K562 (cell line): ENCODE data around the gene RAP1GAP2. TPM values are rescaled to one million over a fixed set of nuclear protein-coding genes. Genes with fewer than 3 reads are reported as not detected.

Experiments used
- ATAC-seq: fragments of 200-7000 bp; cut with Tn5 transposase; 3 replicates; pipeline ENCODE4 v1.9.1; 2020; ENCODE audit warnings: moderate library complexity
- BruUV-seq: library from RNA; stranded (reverse); fragments of 400-500 nt; replicated peaks from 2 replicates; lab custom pipeline; 2021; lab: Mats Ljungman, UMichigan
- CTCF ChIA-PET: fragments of 300-600 bp; formaldehyde crosslinking; extraction: SDS; loops from one replicate; lab custom pipeline; 2021; ENCODE audit warnings: low intra/inter-chr PET ratio; lab: Yijun Ruan, JAX
- POLR2A ChIA-PET: fragments of 300-600, 350-650 bp; sonication (Branson Sonifier 250); formaldehyde crosslinking; extraction: SDS; loops from one replicate; lab custom pipeline; 2021; ENCODE audit warnings: antibody characterized with exemption, inconsistent platforms; lab: Yijun Ruan, JAX
- DNase-seq, 4 experiments: peaks; one replicate each; pipeline versions ENCODE4 v3.0.0 to v3.0.0-alpha.2; 2011 to 2018; ENCODE audit warnings: low spot score in 3 of 4, mixed read lengths in 3 of 4; ENCODE audit errors: extremely low read depth in 1 of 4
- FAIRE-seq: peaks from 2 replicates; lab custom pipeline; 2011; peaks lifted over from hg19 to GRCh38; lab: Jason Lieb, UNC
- H2AFZ ChIP-seq: 2 replicates; pipeline ENCODE4 v1.6.0; 2011; ENCODE audit warnings: low read depth, low read length, control low read depth, inconsistent platforms
- H3K27ac ChIP-seq: fragments of 200-600 bp; 3 replicates; pipeline ENCODE4 v1.8.0; 2011; ENCODE audit warnings: low read depth, mild to moderate bottlenecking, control low read depth, inconsistent platforms, low read length, moderate library complexity, mixed read lengths; ENCODE audit errors: extremely low read depth
- H3K27me3 ChIP-seq, 2 experiments: fragments of 300-600 bp in 1 of 2; 2 replicates in 1 of 2; 3 replicates in 1 of 2; pipeline versions ENCODE4 v1.6.0 to v1.8.0; 2011; ENCODE audit warnings: inconsistent platforms in 2 of 2, low read length in 2 of 2, mild to moderate bottlenecking in 1 of 2, mixed read lengths in 1 of 2, moderate library complexity in 1 of 2; ENCODE audit not compliant: control insufficient read depth in 2 of 2, insufficient read depth in 2 of 2
- H3K36me3 ChIP-seq: fragments of 300-600 bp; 3 replicates; pipeline ENCODE4 v1.8.0; 2011; ENCODE audit warnings: mild to moderate bottlenecking, low read length, inconsistent platforms; ENCODE audit not compliant: control insufficient read depth, insufficient read depth
- H3K4me1 ChIP-seq, 2 experiments: fragments of 200-600 bp in 1 of 2; replicated peaks in 1 of 2; 2 replicates in 1 of 2; 3 replicates in 1 of 2; pipeline versions ENCODE4 v1.5.1 to v1.8.0; 2011; ENCODE audit warnings: inconsistent platforms in 2 of 2, low read length in 2 of 2, mild to moderate bottlenecking in 1 of 2, mixed read lengths in 1 of 2, moderate library complexity in 1 of 2; ENCODE audit not compliant: control insufficient read depth in 2 of 2, insufficient read depth in 2 of 2
- H3K4me2 ChIP-seq: 2 replicates; pipeline ENCODE4 v1.6.1; 2011; ENCODE audit warnings: low read length, control low read depth, inconsistent platforms, mixed read lengths; ENCODE audit not compliant: insufficient read depth
- H3K4me3 ChIP-seq: fragments of 200-600 bp; sonication (generic), shearing (Covaris generic); 2 replicates; pipeline ENCODE4 v1.5.1; 2016; ENCODE audit warnings: control low read depth, inconsistent platforms
- H3K79me2 ChIP-seq: fragments of 200-600 bp; 3 replicates; pipeline ENCODE4 v1.8.0; 2011; ENCODE audit warnings: low read length, inconsistent platforms; ENCODE audit not compliant: control insufficient read depth, insufficient read depth
- H3K9ac ChIP-seq, 2 experiments: 2 replicates each; pipeline versions ENCODE4 v1.6.0 to v1.6.1; 2011; ENCODE audit warnings: low read depth in 2 of 2, low read length in 2 of 2, control low read depth in 1 of 2, inconsistent platforms in 1 of 2, mild to moderate bottlenecking in 1 of 2, mixed read lengths in 1 of 2; ENCODE audit not compliant: insufficient read depth in 1 of 2
- H3K9me1 ChIP-seq: one replicate; pipeline ENCODE4 v1.6.0; 2011; ENCODE audit warnings: inconsistent platforms, mild to moderate bottlenecking, low read length, moderate library complexity; ENCODE audit not compliant: control insufficient read depth, insufficient read depth
- H3K9me3 ChIP-seq: replicated peaks from 2 replicates; pipeline ENCODE4 v1.5.1; 2011; ENCODE audit warnings: low read depth, low read length, inconsistent platforms; ENCODE audit not compliant: control insufficient read depth, insufficient read depth
- H4K20me1 ChIP-seq: replicated peaks from 2 replicates; pipeline ENCODE4 v1.6.1; 2011; ENCODE audit warnings: low read length, inconsistent platforms, mixed read lengths; ENCODE audit not compliant: control insufficient read depth, insufficient read depth
- AFF4 ChIP-seq: sonication (generic); formaldehyde crosslinking; IDR thresholded peaks from 2 replicates; pipeline ENCODE4 v1.8.0; 2023; ENCODE audit warnings: mild to moderate bottlenecking, missing genetic modification reagents
- ATF2 ChIP-seq: sonication (generic); formaldehyde crosslinking; IDR thresholded peaks from 2 replicates; pipeline ENCODE4 v1.8.1; 2022; ENCODE audit warnings: missing genetic modification reagents
- HEY1 ChIP-seq: fragments of 250-450 bp; sonication (Bioruptor Pico); IDR thresholded peaks from 2 replicates; pipeline ENCODE4 v1.5.0; 2020; ENCODE audit warnings: mild to moderate bottlenecking, moderate library complexity, borderline replicate concordance
- HOMEZ ChIP-seq: fragments of 250-450 bp; sonication (Bioruptor Pico); IDR thresholded peaks from 2 replicates; pipeline ENCODE4 v1.4.0; 2020; ENCODE audit warnings: mild to moderate bottlenecking, moderate library complexity
- MITF ChIP-seq: IDR thresholded peaks from 2 replicates; pipeline ENCODE4 v1.6.1; 2014; ENCODE audit warnings: antibody characterized with exemption
- TAL1 ChIP-seq: fragments of 450-650 bp; IDR thresholded peaks from 2 replicates; pipeline ENCODE4 v1.6.1; 2016; ENCODE audit warnings: mild to moderate bottlenecking
- THAP12 ChIP-seq: fragments of 250-450 bp; sonication (Bioruptor Pico); IDR thresholded peaks from 2 replicates; pipeline ENCODE4 v1.9.0; 2021; ENCODE audit warnings: mild to moderate bottlenecking, inconsistent platforms
- XRCC5 ChIP-seq: fragments of 200-400 bp; formaldehyde crosslinking; IDR thresholded peaks from 2 replicates; pipeline ENCODE4 v1.6.1; 2017; ENCODE audit warnings: low read depth, mild to moderate bottlenecking, low read length
- ZNF41 ChIP-seq: fragments of 250-450 bp; sonication (Bioruptor Pico); conservative IDR thresholded peaks from 2 replicates; pipeline ENCODE4 v1.4.0; 2020; ENCODE audit warnings: mild to moderate bottlenecking
- WGBS: fragments of 100-300 bp; shearing (Covaris generic); methylation state at CpG from one replicate; pipeline ENCODE4 v1.1.6; 2016; ENCODE audit warnings: low coverage, mixed read lengths; ENCODE audit not compliant: insufficient coverage; ENCODE audit errors: missing lambda C conversion rate; 5-methylcytosine and 5-hydroxymethylcytosine counted together
- in situ Hi-C: fragments of 300-500 bp; cut with MboI; formaldehyde crosslinking; loops from 4 replicates; pipeline ENCODE4 v1.15.0; 2018; ENCODE audit warnings: inconsistent platforms, mixed read lengths
- intact Hi-C: fragments of 100-400 bp; cut with micrococcal nuclease; formaldehyde crosslinking; loops from 2 replicates; pipeline ENCODE4 v1.14.2; 2022
- polyA plus RNA-seq, 8 experiments: library from polyadenylated mRNA; depleted of rRNA in 4 of 8; stranded (reverse) in 5 of 8; unstranded in 3 of 8; fragments of >200 nt; fragmentation: Nextera tagmentation in 2 of 8; fragmentation: Illumina TruSeq in 1 of 8; extraction: Ambion mirVana in 2 of 8; extraction: Trizol in 1 of 8; gene quantifications; 2 replicates each; pipeline versions ENCODE4 v1.2.1 to v1.2.3, GENCODE V29; 2011 to 2014; ENCODE audit warnings: inconsistent platforms in 1 of 8, missing spikeins in 1 of 8
- total RNA-seq, 7 experiments: library from RNA; depleted of rRNA in 6 of 7; stranded (reverse); fragments of >200 nt in 6 of 7; fragmentation: Illumina TruSeq in 2 of 7; extraction: Trizol in 2 of 7; gene quantifications; 2 replicates each; pipeline versions ENCODE4 v1.2.1 to v1.2.3, GENCODE V29; 2011 to 2021; ENCODE audit warnings: low replicate concordance in 1 of 7

The RAP1GAP2 gene
- total and polyA plus RNA-seq, 9 of the 15 experiments (the other 6 are each of a cell fraction or from before 2014, with no cell fraction given) = 0.01 to 1.3 (median 0.42) TPM; not detected in 1

GRCh38 chr17:2878751-2879254 lies 82.6 kb downstream of the RAP1GAP2 start:
- no peak overlapping the region for H3K4me2 ChIP-seq
- no peak overlapping the region for H3K4me3 ChIP-seq
- no peak overlapping the region for H3K27ac ChIP-seq
- H3K9me1 ChIP-seq = no peaks in the 10 kb centered on the region
- ChIA-PET POLR2A (no interaction called here), CTCF (no interaction called here)
- no peaks in the 10 kb centered on the region for H4K20me1 ChIP-seq
- no peak overlapping the region for H3K9ac ChIP-seq
- H3K27me3 ChIP-seq = peaks cover 0 to 48% of the 10 kb centered on the region in 2 experiments; a peak in 3 of 5 replicates
- H3K4me1 ChIP-seq = no peaks in the 10 kb centered on the region
- H3K9me3 ChIP-seq = no peaks in the 10 kb centered on the region
- no peak for ATAC-seq
- in situ Hi-C loops = no loop called here
- FAIRE-seq = no peak
- no peak for DNase-seq
- intact Hi-C loops = no loop called here
- no peaks in the 10 kb centered on the region for H3K36me3 ChIP-seq
- WGBS = 3% methylated on average over 9 of the region's 16 CpGs
- no peaks in the 10 kb centered on the region for H3K79me2 ChIP-seq
- H2AFZ ChIP-seq = no peak overlapping the region
- no TSS peak for BruUV-seq
- TF ChIP-seq ATF2 (CRISPR knock-in tag) (no peak), HOMEZ (CRISPR knock-in tag) (no peak), ZNF41 (CRISPR knock-in tag) (no peak), MITF (no peak), THAP12 (no peak), HEY1 (CRISPR knock-in tag) (no peak), TAL1 (no peak), AFF4 (CRISPR knock-in tag) (no peak), XRCC5 (no peak)
